Esophagus mucosa (tissue), 1 donor: ENCODE results near the gene BRD8. TPM values are rescaled to one million over a fixed set of nuclear protein-coding genes. Genes with fewer than 3 reads are reported as not detected.

Experiments
- ATAC-seq: fragments of 200-7000 bp; cut with Tn5 transposase; one replicate; pipeline ENCODE4 v1.9.1; 2020
- total RNA-seq: library from RNA; stranded (reverse); gene quantifications from one replicate; pipeline ENCODE4 v1.2.4, GENCODE V29; 2023
- donor health status: DM: yes; HTN: yes; CAD: no.

BRD8 gene
- total RNA-seq, 1 donor from 2014 or later = 25.7 TPM

DNA sequence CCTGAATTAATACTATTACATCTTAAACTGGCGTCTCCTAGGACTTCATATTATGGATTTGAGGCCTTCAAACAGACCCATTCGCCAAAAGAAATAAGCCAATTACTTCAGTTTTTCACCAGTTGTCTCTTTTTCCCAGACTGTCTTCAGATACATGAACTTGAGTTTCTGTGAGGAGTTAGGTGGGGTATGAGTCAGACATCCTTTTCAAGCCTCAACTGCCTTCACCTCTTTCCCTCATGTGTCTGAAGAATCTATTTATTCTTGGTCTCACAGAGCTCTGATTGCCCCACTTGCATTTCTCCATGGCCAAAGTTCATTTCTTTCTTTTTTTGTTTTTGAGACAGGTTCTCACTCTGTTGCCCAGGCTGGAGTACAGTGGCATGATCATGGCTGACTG is 82.1 kb downstream of the BRD8 start:
- no peak for ATAC-seq

DNA sequence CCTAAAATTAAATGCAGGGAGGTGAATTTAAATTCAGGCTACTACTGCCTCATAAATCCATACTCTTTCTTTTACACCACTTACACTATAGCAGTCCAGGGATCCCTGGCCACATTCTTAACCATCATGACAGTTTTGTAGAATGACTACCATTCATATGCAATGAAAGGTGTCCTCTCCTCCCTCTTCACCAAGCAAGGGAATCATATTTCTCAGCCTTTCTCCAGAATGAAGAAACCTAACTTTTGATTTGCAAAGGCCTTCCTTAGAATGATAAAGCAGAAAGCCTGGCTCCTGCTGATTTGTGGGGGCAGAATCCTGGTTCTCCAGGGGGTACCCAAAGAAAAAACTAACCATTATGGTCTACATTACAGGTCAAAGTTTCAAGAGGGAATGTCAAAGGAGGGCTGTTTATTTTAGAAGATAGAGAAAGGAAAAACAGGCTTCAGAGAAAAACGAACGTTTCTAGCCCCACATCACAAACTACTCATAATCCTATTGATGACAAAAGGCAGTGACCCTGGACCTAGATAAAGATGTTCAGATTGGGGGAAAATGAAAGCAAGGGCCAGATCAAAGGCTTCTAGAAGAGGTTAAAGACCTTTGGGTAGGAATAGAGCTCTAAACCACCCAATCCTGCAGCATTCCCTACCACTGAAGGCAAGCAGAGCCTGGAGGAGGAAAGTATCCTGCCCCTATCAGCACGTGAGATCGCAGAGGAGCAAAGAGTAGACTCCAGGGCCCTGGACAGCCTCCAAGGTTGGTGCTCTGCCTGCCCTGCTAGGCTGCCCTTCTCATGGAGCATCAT is 83.1 kb downstream of the BRD8 start:
- ATAC-seq = no peak

DNA sequence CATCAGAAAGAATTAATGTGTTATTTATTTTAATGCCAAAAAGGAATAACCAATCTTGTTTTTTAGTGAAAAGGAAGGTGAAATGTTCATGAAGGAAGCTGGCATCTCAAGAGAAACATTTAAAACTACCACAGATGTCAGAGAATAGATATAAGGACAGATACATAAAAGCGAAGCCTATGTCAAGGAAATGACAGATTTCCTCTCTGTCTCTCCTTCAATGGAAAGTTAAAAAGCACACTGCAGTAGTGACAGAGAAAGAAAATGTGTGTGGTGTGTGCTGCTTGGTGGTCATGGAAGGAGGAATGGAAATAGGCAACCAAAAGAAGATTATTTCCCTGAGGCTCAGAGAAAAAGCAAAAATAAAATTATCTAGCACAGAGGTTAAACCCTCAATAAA is 85.4 kb downstream of the BRD8 start:
- ATAC-seq = no peak

DNA sequence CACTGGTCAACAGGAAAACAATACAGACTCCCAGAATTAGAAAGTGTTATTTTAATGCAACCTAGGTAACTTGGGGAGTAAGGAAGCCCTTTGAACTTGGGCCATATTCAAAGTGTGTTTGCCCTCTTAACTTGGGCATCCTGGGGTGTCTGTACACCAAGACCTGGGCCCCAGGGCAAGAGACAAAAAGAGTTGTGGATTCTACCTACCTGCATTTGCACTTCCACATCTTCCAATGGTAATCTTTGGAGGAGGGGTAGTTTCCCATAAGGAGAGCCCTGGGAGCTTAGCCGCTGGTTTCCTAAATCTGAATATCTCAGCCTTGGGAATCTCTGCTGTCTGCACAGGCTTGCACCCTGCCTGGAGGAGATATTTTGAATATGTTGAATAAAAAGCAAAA is 86.1 kb downstream of the BRD8 start:
- no peak for ATAC-seq

DNA sequence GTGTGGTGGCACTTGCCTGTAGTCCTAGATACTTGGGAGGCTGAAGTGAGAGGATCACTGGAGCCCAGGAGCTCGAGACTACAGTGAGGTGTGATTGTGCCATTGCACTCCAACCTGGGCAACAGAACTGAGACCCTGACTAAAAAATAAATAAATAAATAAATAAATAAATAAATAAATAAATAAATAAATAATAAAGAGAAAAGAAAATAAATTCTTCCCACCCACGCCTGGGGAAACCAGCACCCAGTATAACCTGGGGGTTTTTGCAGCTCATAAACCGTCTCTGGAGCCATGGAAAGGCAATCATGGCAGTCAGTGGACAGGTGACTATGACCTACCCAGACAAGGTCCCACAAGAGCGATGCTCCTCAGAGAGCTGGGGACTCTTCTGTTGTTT is 86.7 kb downstream of the BRD8 start:
- ATAC-seq = no peak

Other genes starting within 250 kb of the BRD8 start
- 14.5 TPM for gene FAM13B, start 145.6 kb downstream of the BRD8 start, total RNA-seq
- not detected for gene WNT8A, start 94.6 kb downstream of the BRD8 start, total RNA-seq
- gene NME5, start 39.2 kb downstream of the BRD8 start, total RNA-seq = 0.44 TPM
- 21.2 TPM for gene KIF20A, start 482 bp upstream of the BRD8 start, total RNA-seq
- gene CDC23, start 34.7 kb upstream of the BRD8 start, total RNA-seq = 20.6 TPM
- not detected for gene GFRA3, start 96.0 kb upstream of the BRD8 start, total RNA-seq
- 2.7 TPM for gene CDC25C, start 153.2 kb upstream of the BRD8 start, total RNA-seq
- 12.6 TPM for gene FAM53C, start 159.6 kb upstream of the BRD8 start, total RNA-seq
- 32.1 TPM for gene KDM3B, start 174.1 kb upstream of the BRD8 start, total RNA-seq